H1 (cell line): ENCODE data around the gene FBXO46. TPM values are rescaled to one million over a fixed set of nuclear protein-coding genes. Genes with fewer than 3 reads are reported as not detected.
A peak's percentile ranks its signal among the peaks of the same experiment; 100 is the strongest.

Experiments
- CEBPB ChIP-seq: IDR thresholded peaks from 2 replicates; pipeline ENCODE4 v1.6.1; 2012; ENCODE audit warnings: low read depth, low read length
- CHD1 ChIP-seq: IDR thresholded peaks from 2 replicates; pipeline ENCODE4 v1.6.1; 2012; ENCODE audit warnings: low read depth, low read length, improper control_type of control experiment
- CREB1 ChIP-seq: IDR thresholded peaks from 2 replicates; pipeline ENCODE4 v1.6.1; 2012; ENCODE audit warnings: inconsistent platforms
- CTBP2 ChIP-seq: IDR thresholded peaks from 2 replicates; pipeline ENCODE4 v1.7.0; 2011; ENCODE audit warnings: borderline replicate concordance, mild to moderate bottlenecking, moderate library complexity, mixed read lengths, low read length; ENCODE audit not compliant: insufficient read depth, insufficient read length
- EGR1 ChIP-seq: IDR thresholded peaks from 2 replicates; pipeline ENCODE4 v1.6.1; 2011; ENCODE audit warnings: low read depth, low read length, borderline replicate concordance
- EZH2 ChIP-seq: fragments of 200-600 bp; sonication (generic); IDR thresholded peaks from 2 replicates; pipeline ENCODE4 v1.7.1; 2012; ENCODE audit warnings: low read depth, mild to moderate bottlenecking, moderate library complexity, low read length, inconsistent platforms; ENCODE audit not compliant: severe bottlenecking
- GABPA ChIP-seq: IDR thresholded peaks from 2 replicates; pipeline ENCODE4 v1.6.1; 2011; ENCODE audit warnings: mild to moderate bottlenecking, low read length, moderate library complexity, borderline replicate concordance; ENCODE audit not compliant: insufficient read depth
- JUN ChIP-seq: IDR thresholded peaks from 2 replicates; pipeline ENCODE4 v1.6.1; 2011; ENCODE audit warnings: low read depth, mild to moderate bottlenecking, improper control_type of control experiment, low read length
- KDM4A ChIP-seq: IDR thresholded peaks from one replicate; pipeline ENCODE4 v1.7.1; 2012; ENCODE audit warnings: low read depth, mild to moderate bottlenecking, moderate library complexity, low read length, inconsistent platforms; ENCODE audit not compliant: severe bottlenecking
- KDM5A ChIP-seq: fragments of 200-600 bp; IDR thresholded peaks from 2 replicates; pipeline ENCODE4 v1.7.1; 2012; ENCODE audit warnings: mild to moderate bottlenecking, low read length, inconsistent platforms, mixed read lengths
- NRF1 ChIP-seq: IDR thresholded peaks from 2 replicates; pipeline ENCODE4 v1.6.1; 2011; ENCODE audit warnings: mild to moderate bottlenecking, low read depth, low read length, improper control_type of control experiment
- PHF8 ChIP-seq: fragments of 200-600 bp; sonication (generic); conservative IDR thresholded peaks from 2 replicates; pipeline ENCODE4 v1.7.1; 2012; ENCODE audit warnings: low read depth, mild to moderate bottlenecking, inconsistent platforms, low read length, moderate library complexity
- POLR2A ChIP-seq, 2 experiments: IDR thresholded peaks; 1 replicate in 1 of 2; 2 replicates in 1 of 2; pipeline ENCODE4 v1.6.1; 2011; ENCODE audit warnings: low read depth in 2 of 2, low read length in 2 of 2, mild to moderate bottlenecking in 2 of 2; ENCODE audit errors: control extremely low read depth in 1 of 2
- RFX5 ChIP-seq: IDR thresholded peaks from 2 replicates; pipeline ENCODE4 v1.6.1; 2011; ENCODE audit warnings: low read depth, low read length, improper control_type of control experiment, borderline replicate concordance
- RNF2 ChIP-seq: fragments of 200-900, 300-1000 bp; sonication (generic); IDR thresholded peaks from 2 replicates; pipeline ENCODE4 v1.7.1; 2016; ENCODE audit warnings: borderline replicate concordance, low read depth, mild to moderate bottlenecking, antibody characterized with exemption, low read length; ENCODE audit not compliant: poor library complexity, severe bottlenecking; ENCODE audit errors: missing control alignments
- RXRA ChIP-seq: IDR thresholded peaks from 2 replicates; pipeline ENCODE4 v1.6.1; 2011; ENCODE audit warnings: low read depth, mild to moderate bottlenecking, low read length, moderate library complexity; ENCODE audit not compliant: insufficient read depth
- SIX5 ChIP-seq: IDR thresholded peaks from 2 replicates; pipeline ENCODE4 v1.6.1; 2011; ENCODE audit warnings: mild to moderate bottlenecking, low read depth, low read length
- SP1 ChIP-seq: IDR thresholded peaks from 2 replicates; pipeline ENCODE4 v1.6.1; 2011; ENCODE audit warnings: low read depth, low read length
- SP4 ChIP-seq: IDR thresholded peaks from 2 replicates; pipeline ENCODE4 v1.6.1; 2012; ENCODE audit warnings: low read length, inconsistent platforms
- SRF ChIP-seq: IDR thresholded peaks from 2 replicates; pipeline ENCODE4 v1.6.1; 2011; ENCODE audit warnings: mild to moderate bottlenecking, low read depth, low read length, moderate library complexity
- SUZ12 ChIP-seq: fragments of 200-600 bp; sonication (generic); IDR thresholded peaks from 2 replicates; pipeline ENCODE4 v1.6.1; 2012; ENCODE audit warnings: mild to moderate bottlenecking, inconsistent platforms, low read length, moderate library complexity, mixed read lengths
- TAF1 ChIP-seq: IDR thresholded peaks from 2 replicates; pipeline ENCODE4 v1.6.1; 2011; ENCODE audit warnings: mild to moderate bottlenecking, low read depth, low read length
- TAF7 ChIP-seq: optimal IDR thresholded peaks from 2 replicates; pipeline ENCODE3; 2011; ENCODE audit warnings: low read depth, mild to moderate bottlenecking, inconsistent platforms, low read length, moderate library complexity, borderline replicate concordance
- TBP ChIP-seq: IDR thresholded peaks from 2 replicates; pipeline ENCODE4 v1.6.1; 2011; ENCODE audit warnings: low read depth, low read length, improper control_type of control experiment
- ZNF274 ChIP-seq: IDR thresholded peaks from 2 replicates; pipeline ENCODE4 v1.7.0; 2012; ENCODE audit warnings: low read length, borderline replicate concordance; ENCODE audit errors: extremely low read depth
- polyA plus RNA-seq, 7 experiments: library from polyadenylated mRNA; depleted of rRNA in 3 of 7; stranded (reverse) in 5 of 7; unstranded in 2 of 7; fragments of >200 nt in 5 of 7; fragments of 200-250 nt in 2 of 7; gene quantifications; 1 replicate in 5 of 7; 2 replicates in 1 of 7; 4 replicates in 1 of 7; pipeline versions ENCODE4 v1.2.1 to v1.2.3, GENCODE V29; 2011 to 2013; ENCODE audit warnings: missing spikeins in 2 of 7, mixed read lengths in 2 of 7
- total RNA-seq: library from RNA; stranded (reverse); fragmentation: NEBNext Ultra II Directional; extraction: Animal tissue kit (Norgen Biotek cat#: 25700); gene quantifications from 2 replicates; pipeline ENCODE4 v1.2.1, GENCODE V29; 2021

The FBXO46 gene
- total and polyA plus RNA-seq, 2 of the 8 experiments (the other 6 are each of a cell fraction or from before 2014, with no cell fraction given) = 11.2 to 38.9 TPM

DNA sequence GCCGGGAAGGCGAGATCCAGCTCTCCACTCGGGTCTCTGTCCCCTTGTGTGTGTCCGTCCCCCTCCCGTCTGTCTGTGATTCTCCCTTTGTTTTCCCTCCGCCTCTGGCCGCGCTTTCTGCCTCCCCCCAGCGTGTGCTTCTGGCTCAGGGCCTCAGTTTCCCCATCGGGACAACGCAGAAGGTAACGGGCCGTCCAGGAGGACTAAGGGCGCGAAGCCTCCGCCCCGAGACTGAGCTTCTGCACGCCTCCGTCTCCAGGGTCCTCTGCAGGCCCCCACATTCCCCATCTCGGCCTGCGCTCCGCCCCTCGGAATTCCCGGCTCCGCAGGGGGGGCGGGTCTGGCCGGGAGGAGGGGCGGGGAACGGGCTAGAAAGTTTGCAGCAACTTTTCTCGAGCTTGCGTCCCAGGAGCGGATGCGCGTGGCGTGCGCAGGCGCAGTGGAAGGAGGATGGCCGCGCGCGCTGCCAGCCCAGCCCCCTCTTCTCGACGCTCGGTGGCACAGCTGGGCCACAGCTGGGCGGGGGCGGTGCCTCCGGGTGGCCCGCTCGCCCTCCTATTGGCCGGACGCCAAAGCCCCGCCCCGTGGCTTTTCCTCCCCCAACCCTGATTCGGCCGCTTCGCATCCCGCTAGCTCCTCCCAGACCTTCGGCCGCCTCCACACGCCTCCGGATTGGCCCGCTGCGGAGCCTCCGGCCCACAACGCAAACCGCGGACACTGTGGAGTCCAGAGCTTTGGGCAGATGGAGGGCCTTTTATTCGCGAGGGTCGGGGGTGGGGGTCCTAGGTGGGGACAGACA is 38.5 kb upstream of the FBXO46 start, which contains the start of gene SIX5 (continued):
- TF ChIP-seq RXRA (no peak), SIX5 (no peak), RFX5 (no peak), SRF (no peak), PHF8 (peak; percentile 81), SP1 (peak; percentile 69), KDM5A (no peak), CTBP2 (no peak), SUZ12 (no peak), KDM4A (no peak), TAF7 (peak; percentile 92), EGR1 (peak; percentile 73; the same call in 1 of the 2 replicates), TAF1 (peak; percentile 96), RNF2 (no peak), SP4 (peak; percentile 93), CHD1 (peak; percentile 43; the same call in 1 of the 2 replicates), GABPA (no peak), EZH2 (no peak), TBP (peak; percentile 89), CREB1 (peak; percentile 75), CEBPB (0 out of 2 replicates have a peak, but pooled peaks have one; percentile 1), JUN (no peak), POLR2A (IDR thresholded peaks at IDR 0.05; ENCODE audit: control extremely low read depth in 1 of 2, low read depth in 2 of 2, low read length in 2 of 2) (peak; percentile 90 to 93), ZNF274 (no peak), NRF1 (peak; percentile 96)
